CD8-positive, alpha-beta memory T cell (primary cell): ENCODE data around the gene PTPRM. TPM values are rescaled to one million over a fixed set of nuclear protein-coding genes. Genes with fewer than 3 reads are reported as not detected.

Source experiments
- CTCF ChIA-PET: fragments of 350-600 bp; sonication (Branson Sonifier 250); formaldehyde crosslinking; loops from one replicate; lab custom pipeline; 2021; ENCODE audit warnings: antibody characterized with exemption; lab: Charles Lee
- POLR2A ChIA-PET: fragments of 350-600 bp; sonication (Branson Sonifier 250); formaldehyde crosslinking; loops from one replicate; lab custom pipeline; 2021; ENCODE audit warnings: antibody characterized with exemption; lab: Charles Lee
- DNase-seq, 5 donors: peaks; one replicate each; pipeline versions ENCODE4 v3.0.0 to v3.0.0-alpha.2; 2020 to 2022; ENCODE audit warnings: mixed read lengths in 1 of 5
- H3K27ac ChIP-seq: one replicate; pipeline ENCODE4 v1.7.0; 2013; ENCODE audit warnings: low read depth, mild to moderate bottlenecking, low read length, moderate library complexity
- H3K27me3 ChIP-seq: 2 replicates; pipeline ENCODE4 v1.7.0; 2013; ENCODE audit warnings: low read length, mild to moderate bottlenecking; ENCODE audit not compliant: insufficient read depth, poor library complexity, severe bottlenecking
- H3K36me3 ChIP-seq: 2 replicates; pipeline ENCODE4 v1.7.0; 2013; ENCODE audit warnings: mild to moderate bottlenecking, low read length, moderate library complexity; ENCODE audit not compliant: insufficient read depth
- H3K4me1 ChIP-seq: 2 replicates; pipeline ENCODE4 v1.7.0; 2013; ENCODE audit warnings: mild to moderate bottlenecking, low read length, moderate library complexity; ENCODE audit not compliant: insufficient read depth
- H3K4me3 ChIP-seq: 2 replicates; pipeline ENCODE4 v1.7.0; 2013; ENCODE audit warnings: mild to moderate bottlenecking, low read length
- H3K9me3 ChIP-seq: 2 replicates; pipeline ENCODE4 v1.7.0; 2013; ENCODE audit warnings: mild to moderate bottlenecking, low read length
- H3K27ac Mint-ChIP-seq, 8 donors: one replicate each; pipeline ENCODE4 v1.8.0; 2020 to 2021; ENCODE audit warnings: mixed read lengths in 8 of 8, mild to moderate bottlenecking in 6 of 8, inconsistent platforms in 3 of 8, moderate library complexity in 3 of 8
- H3K27me3 Mint-ChIP-seq, 2 donors: one replicate each; pipeline ENCODE4 v1.8.0; 2020 to 2021; ENCODE audit warnings: mixed read lengths in 2 of 2, mild to moderate bottlenecking in 1 of 2, moderate library complexity in 1 of 2
- H3K36me3 Mint-ChIP-seq, 3 donors: one replicate each; pipeline ENCODE4 v1.8.0; 2020 to 2021; ENCODE audit warnings: mixed read lengths in 3 of 3, inconsistent platforms in 1 of 3, mild to moderate bottlenecking in 1 of 3
- H3K4me1 Mint-ChIP-seq, 3 donors: one replicate each; pipeline ENCODE4 v1.8.0; 2020 to 2021; ENCODE audit warnings: mixed read lengths in 3 of 3, inconsistent platforms in 1 of 3, mild to moderate bottlenecking in 1 of 3
- H3K4me3 Mint-ChIP-seq, 7 donors: one replicate each; pipeline ENCODE4 v1.8.0; 2020 to 2021; ENCODE audit warnings: mixed read lengths in 7 of 7, mild to moderate bottlenecking in 6 of 7, moderate library complexity in 4 of 7, inconsistent platforms in 2 of 7
- H3K9me3 Mint-ChIP-seq, 5 donors: one replicate each; pipeline ENCODE4 v1.8.0; 2020 to 2022; ENCODE audit warnings: mixed read lengths in 5 of 5, mild to moderate bottlenecking in 3 of 5, moderate library complexity in 2 of 5, inconsistent platforms in 1 of 5
- polyA plus RNA-seq: library from polyadenylated mRNA; unstranded; fragments of 300-500 nt; fragmentation: Illumina TruSeq; gene quantifications from one replicate; pipeline ENCODE4 v1.2.3, GENCODE V29; 2021
- total RNA-seq, 2 experiments: library from RNA; stranded (reverse); gene quantifications; one replicate each; pipeline ENCODE4 v1.2.3, GENCODE V29; 2021

Gene PTPRM
- total and polyA plus RNA-seq, 3 experiments from 2014 or later = 3.9 to 7.4 (median 5.3) TPM

GRCh38 chr18:8397034-8397433, 829.9 kb downstream of the PTPRM start:
- Mint-ChIP-seq H3K36me3 (peaks cover 0 to 3% (median 3%) of the 10 kb centered on the region in 3 donors), H3K4me1 (no peaks in the 10 kb centered on the region), H3K4me3 (no peak overlapping the region), H3K9me3 (peaks cover 0 to 2% (median 0%) of the 10 kb centered on the region in 5 donors), H3K27ac (peak overlapping the region in 1 of 8 donors; percentile 11), H3K27me3 (peaks cover 0 to 3% of the 10 kb centered on the region in 2 donors)
- no peak overlapping the region for H3K27ac ChIP-seq
- DNase-seq = no peak
- no peaks in the 10 kb centered on the region for H3K27me3 ChIP-seq
- no peaks in the 10 kb centered on the region for H3K4me1 ChIP-seq
- no peaks in the 10 kb centered on the region for H3K36me3 ChIP-seq
- H3K9me3 ChIP-seq = no peaks in the 10 kb centered on the region
- H3K4me3 ChIP-seq = no peak overlapping the region
- CTCF ChIA-PET = no interaction called here
- POLR2A ChIA-PET = no interaction called here

GRCh38 chr18:8399138-8399537, 832.0 kb downstream of the PTPRM start:
- H3K4me3 ChIP-seq = no peak overlapping the region
- DNase-seq = no peak
- no peaks in the 10 kb centered on the region for H3K9me3 ChIP-seq
- no peaks in the 10 kb centered on the region for H3K36me3 ChIP-seq
- Mint-ChIP-seq H3K27me3 (peaks cover 0 to 3% of the 10 kb centered on the region in 2 donors), H3K4me3 (no peak overlapping the region), H3K36me3 (peaks cover 1 to 3% (median 1%) of the 10 kb centered on the region in 3 donors), H3K27ac (no peak overlapping the region), H3K9me3 (peaks cover 0 to 2% (median 0%) of the 10 kb centered on the region in 5 donors), H3K4me1 (no peaks in the 10 kb centered on the region)
- H3K27ac ChIP-seq = no peak overlapping the region
- H3K4me1 ChIP-seq = no peaks in the 10 kb centered on the region
- ChIA-PET CTCF (no interaction called here), POLR2A (no interaction called here)
- H3K27me3 ChIP-seq = no peaks in the 10 kb centered on the region

- Histone ChIP-seq H3K36me3 (no peaks in the 10 kb centered on the region), H3K4me1 (no peaks in the 10 kb centered on the region), H3K27me3 (no peaks in the 10 kb centered on the region), H3K9me3 (no peaks in the 10 kb centered on the region), H3K4me3 (no peak overlapping the region), H3K27ac (no peak overlapping the region)
- Mint-ChIP-seq H3K4me3 (no peak overlapping the region), H3K4me1 (no peaks in the 10 kb centered on the region), H3K27ac (no peak overlapping the region), H3K9me3 (peaks cover 0 to 2% (median 0%) of the 10 kb centered on the region in 5 donors), H3K36me3 (peaks cover 1 to 5% (median 3%) of the 10 kb centered on the region in 3 donors), H3K27me3 (peaks cover 0 to 3% of the 10 kb centered on the region in 2 donors)
- POLR2A ChIA-PET = no interaction called here
- DNase-seq = no peak
- CTCF ChIA-PET = no interaction called here
These were observed 833.2 kb downstream of the PTPRM start for GRCh38 chr18:8400193-8400752.

- Histone ChIP-seq H3K4me1 (no peaks in the 10 kb centered on the region), H3K4me3 (no peak overlapping the region), H3K27ac (no peak overlapping the region), H3K9me3 (no peaks in the 10 kb centered on the region), H3K36me3 (no peaks in the 10 kb centered on the region), H3K27me3 (no peaks in the 10 kb centered on the region)
- Mint-ChIP-seq H3K27me3 (peaks cover 0 to 3% of the 10 kb centered on the region in 2 donors), H3K4me1 (no peaks in the 10 kb centered on the region), H3K9me3 (peaks cover 0 to 3% (median 0%) of the 10 kb centered on the region in 5 donors), H3K36me3 (peaks cover 0 to 11% (median 3%) of the 10 kb centered on the region in 3 donors), H3K27ac (peak overlapping the region in 1 of 8 donors; percentile 88), H3K4me3 (no peak overlapping the region)
- ChIA-PET CTCF (no interaction called here), POLR2A (no interaction called here)
- no peak for DNase-seq
These were observed 833.7 kb downstream of the PTPRM start for GRCh38 chr18:8400825-8401224.

- Mint-ChIP-seq H3K4me1 (no peaks in the 10 kb centered on the region), H3K9me3 (peaks cover 0 to 3% (median 0%) of the 10 kb centered on the region in 5 donors), H3K27me3 (peaks cover 0 to 3% of the 10 kb centered on the region in 2 donors), H3K27ac (no peak overlapping the region), H3K4me3 (no peak overlapping the region), H3K36me3 (peaks cover 0 to 13% (median 3%) of the 10 kb centered on the region in 3 donors)
- no peaks in the 10 kb centered on the region for H3K4me1 ChIP-seq
- POLR2A ChIA-PET = no interaction called here
- no peak for DNase-seq
- H3K4me3 ChIP-seq = no peak overlapping the region
- H3K9me3 ChIP-seq = no peaks in the 10 kb centered on the region
- H3K36me3 ChIP-seq = no peaks in the 10 kb centered on the region
- CTCF ChIA-PET = no interaction called here
- no peak overlapping the region for H3K27ac ChIP-seq
- no peaks in the 10 kb centered on the region for H3K27me3 ChIP-seq
These were observed 834.5 kb downstream of the PTPRM start for GRCh38 chr18:8401606-8402005.

GRCh38 chr18:8402237-8402636, 835.1 kb downstream of the PTPRM start:
- H3K27ac ChIP-seq = no peak overlapping the region
- H3K4me3 ChIP-seq = no peak overlapping the region
- POLR2A ChIA-PET = no interaction called here
- CTCF ChIA-PET = no interaction called here
- Mint-ChIP-seq H3K27me3 (no peaks in the 10 kb centered on the region), H3K27ac (no peak overlapping the region), H3K9me3 (peaks cover 0 to 3% (median 0%) of the 10 kb centered on the region in 5 donors), H3K4me1 (no peaks in the 10 kb centered on the region), H3K36me3 (peaks cover 0 to 13% (median 2%) of the 10 kb centered on the region in 3 donors), H3K4me3 (no peak overlapping the region)
- no peaks in the 10 kb centered on the region for H3K36me3 ChIP-seq
- DNase-seq = no peak
- no peaks in the 10 kb centered on the region for H3K4me1 ChIP-seq
- H3K9me3 ChIP-seq = no peaks in the 10 kb centered on the region
- no peaks in the 10 kb centered on the region for H3K27me3 ChIP-seq

- ChIA-PET POLR2A (no interaction called here), CTCF (no interaction called here)
- H3K36me3 ChIP-seq = no peaks in the 10 kb centered on the region
- peaks cover 0 to 5% (median 2%) of the 10 kb centered on the region in 5 donors for H3K9me3 Mint-ChIP-seq
- H3K9me3 ChIP-seq = no peaks in the 10 kb centered on the region
- no peak overlapping the region for H3K27ac ChIP-seq
- no peak for DNase-seq
- H3K27ac Mint-ChIP-seq = no peak overlapping the region
- no peak overlapping the region for H3K4me3 Mint-ChIP-seq
- no peaks in the 10 kb centered on the region for H3K4me1 ChIP-seq
- no peak overlapping the region for H3K4me3 ChIP-seq
- no peaks in the 10 kb centered on the region for H3K27me3 Mint-ChIP-seq
- H3K27me3 ChIP-seq = no peaks in the 10 kb centered on the region
- peaks cover 0 to 13% (median 2%) of the 10 kb centered on the region in 3 donors for H3K36me3 Mint-ChIP-seq
- H3K4me1 Mint-ChIP-seq = no peaks in the 10 kb centered on the region
These were observed 836.6 kb downstream of the PTPRM start for GRCh38 chr18:8403713-8404112.

GRCh38 chr18:8406186-8406867, 839.2 kb downstream of the PTPRM start:
- Histone ChIP-seq H3K27ac (no peak overlapping the region), H3K4me3 (no peak overlapping the region), H3K9me3 (no peaks in the 10 kb centered on the region), H3K36me3 (no peaks in the 10 kb centered on the region), H3K27me3 (no peaks in the 10 kb centered on the region), H3K4me1 (no peaks in the 10 kb centered on the region)
- peaks cover 0 to 19% (median 0%) of the 10 kb centered on the region in 3 donors for H3K36me3 Mint-ChIP-seq
- POLR2A ChIA-PET = no interaction called here
- H3K4me3 Mint-ChIP-seq = no peak overlapping the region
- H3K9me3 Mint-ChIP-seq = peaks cover 12 to 22% (median 17%) of the 10 kb centered on the region in 5 donors
- no peaks in the 10 kb centered on the region for H3K4me1 Mint-ChIP-seq
- H3K27ac Mint-ChIP-seq = no peak overlapping the region
- CTCF ChIA-PET = no interaction called here
- no peaks in the 10 kb centered on the region for H3K27me3 Mint-ChIP-seq
- no peak for DNase-seq
